K562 (cell line): ENCODE data around the gene SPAG16. TPM values are rescaled to one million over a fixed set of nuclear protein-coding genes. Genes with fewer than 3 reads are reported as not detected.

Experiments used
- ATAC-seq: fragments of 200-7000 bp; cut with Tn5 transposase; 3 replicates; pipeline ENCODE4 v1.9.1; 2020; ENCODE audit warnings: moderate library complexity
- BruUV-seq: library from RNA; stranded (reverse); fragments of 400-500 nt; replicated peaks from 2 replicates; lab custom pipeline; 2021; lab: Mats Ljungman, UMichigan
- CTCF ChIA-PET: fragments of 300-600 bp; formaldehyde crosslinking; extraction: SDS; loops from one replicate; lab custom pipeline; 2021; ENCODE audit warnings: low intra/inter-chr PET ratio; lab: Yijun Ruan, JAX
- POLR2A ChIA-PET: fragments of 300-600, 350-650 bp; sonication (Branson Sonifier 250); formaldehyde crosslinking; extraction: SDS; loops from one replicate; lab custom pipeline; 2021; ENCODE audit warnings: antibody characterized with exemption, inconsistent platforms; lab: Yijun Ruan, JAX
- DNase-seq, 4 experiments: peaks; one replicate each; pipeline versions ENCODE4 v3.0.0 to v3.0.0-alpha.2; 2011 to 2018; ENCODE audit warnings: low spot score in 3 of 4, mixed read lengths in 3 of 4; ENCODE audit errors: extremely low read depth in 1 of 4
- FAIRE-seq: peaks from 2 replicates; lab custom pipeline; 2011; peaks lifted over from hg19 to GRCh38; lab: Jason Lieb, UNC
- H2AFZ ChIP-seq: 2 replicates; pipeline ENCODE4 v1.6.0; 2011; ENCODE audit warnings: low read depth, low read length, control low read depth, inconsistent platforms
- H3K27ac ChIP-seq: fragments of 200-600 bp; 3 replicates; pipeline ENCODE4 v1.8.0; 2011; ENCODE audit warnings: low read depth, mild to moderate bottlenecking, control low read depth, inconsistent platforms, low read length, moderate library complexity, mixed read lengths; ENCODE audit errors: extremely low read depth
- H3K27me3 ChIP-seq, 2 experiments: fragments of 300-600 bp in 1 of 2; 2 replicates in 1 of 2; 3 replicates in 1 of 2; pipeline versions ENCODE4 v1.6.0 to v1.8.0; 2011; ENCODE audit warnings: inconsistent platforms in 2 of 2, low read length in 2 of 2, mild to moderate bottlenecking in 1 of 2, mixed read lengths in 1 of 2, moderate library complexity in 1 of 2; ENCODE audit not compliant: control insufficient read depth in 2 of 2, insufficient read depth in 2 of 2
- H3K36me3 ChIP-seq: fragments of 300-600 bp; 3 replicates; pipeline ENCODE4 v1.8.0; 2011; ENCODE audit warnings: mild to moderate bottlenecking, low read length, inconsistent platforms; ENCODE audit not compliant: control insufficient read depth, insufficient read depth
- H3K4me1 ChIP-seq, 2 experiments: fragments of 200-600 bp in 1 of 2; replicated peaks in 1 of 2; 2 replicates in 1 of 2; 3 replicates in 1 of 2; pipeline versions ENCODE4 v1.5.1 to v1.8.0; 2011; ENCODE audit warnings: inconsistent platforms in 2 of 2, low read length in 2 of 2, mild to moderate bottlenecking in 1 of 2, mixed read lengths in 1 of 2, moderate library complexity in 1 of 2; ENCODE audit not compliant: control insufficient read depth in 2 of 2, insufficient read depth in 2 of 2
- H3K4me2 ChIP-seq: 2 replicates; pipeline ENCODE4 v1.6.1; 2011; ENCODE audit warnings: low read length, control low read depth, inconsistent platforms, mixed read lengths; ENCODE audit not compliant: insufficient read depth
- H3K4me3 ChIP-seq: fragments of 200-600 bp; sonication (generic), shearing (Covaris generic); 2 replicates; pipeline ENCODE4 v1.5.1; 2016; ENCODE audit warnings: control low read depth, inconsistent platforms
- H3K79me2 ChIP-seq: fragments of 200-600 bp; 3 replicates; pipeline ENCODE4 v1.8.0; 2011; ENCODE audit warnings: low read length, inconsistent platforms; ENCODE audit not compliant: control insufficient read depth, insufficient read depth
- H3K9ac ChIP-seq, 2 experiments: 2 replicates each; pipeline versions ENCODE4 v1.6.0 to v1.6.1; 2011; ENCODE audit warnings: low read depth in 2 of 2, low read length in 2 of 2, control low read depth in 1 of 2, inconsistent platforms in 1 of 2, mild to moderate bottlenecking in 1 of 2, mixed read lengths in 1 of 2; ENCODE audit not compliant: insufficient read depth in 1 of 2
- H3K9me1 ChIP-seq: one replicate; pipeline ENCODE4 v1.6.0; 2011; ENCODE audit warnings: inconsistent platforms, mild to moderate bottlenecking, low read length, moderate library complexity; ENCODE audit not compliant: control insufficient read depth, insufficient read depth
- H3K9me3 ChIP-seq: replicated peaks from 2 replicates; pipeline ENCODE4 v1.5.1; 2011; ENCODE audit warnings: low read depth, low read length, inconsistent platforms; ENCODE audit not compliant: control insufficient read depth, insufficient read depth
- H4K20me1 ChIP-seq: replicated peaks from 2 replicates; pipeline ENCODE4 v1.6.1; 2011; ENCODE audit warnings: low read length, inconsistent platforms, mixed read lengths; ENCODE audit not compliant: control insufficient read depth, insufficient read depth
- CC2D1A ChIP-seq: fragments of 450-650 bp; IDR thresholded peaks from 2 replicates; pipeline ENCODE4 v1.6.1; 2017; ENCODE audit warnings: mild to moderate bottlenecking
- CCAR2 ChIP-seq: fragments of 200-400 bp; formaldehyde crosslinking; IDR thresholded peaks from 2 replicates; pipeline ENCODE4 v1.6.1; 2017; ENCODE audit warnings: mild to moderate bottlenecking, low read depth, low read length
- KDM2B ChIP-seq: fragments of 250-450 bp; sonication (Bioruptor Pico); IDR thresholded peaks from 2 replicates; pipeline ENCODE4 v1.8.0; 2021; ENCODE audit warnings: mild to moderate bottlenecking, moderate library complexity
- KLF10 ChIP-seq: fragments of 250-450 bp; sonication (Bioruptor Pico); IDR thresholded peaks from 2 replicates; pipeline ENCODE4 v1.6.1; 2021; ENCODE audit warnings: matching md5 sums
- KLF6 ChIP-seq: fragments of 250-450 bp; sonication (Bioruptor Pico); IDR thresholded peaks from 2 replicates; pipeline ENCODE4 v1.4.0; 2020; ENCODE audit warnings: mild to moderate bottlenecking, moderate library complexity, borderline replicate concordance
- NR2F6 ChIP-seq: fragments of 450-650 bp; formaldehyde crosslinking; IDR thresholded peaks from 2 replicates; pipeline ENCODE4 v1.4.0; 2020; ENCODE audit warnings: mild to moderate bottlenecking
- POLR3A ChIP-seq: IDR thresholded peaks from 2 replicates; pipeline ENCODE4 v1.6.1; 2011; ENCODE audit warnings: borderline replicate concordance, mild to moderate bottlenecking, moderate library complexity; ENCODE audit not compliant: insufficient read length, insufficient read depth; ENCODE audit errors: extremely low read depth
- TFE3 ChIP-seq: fragments of 450-650 bp; formaldehyde crosslinking; IDR thresholded peaks from 2 replicates; pipeline ENCODE4 v1.4.0; 2020; ENCODE audit warnings: mild to moderate bottlenecking, mixed read lengths
- ZNF175 ChIP-seq: fragments of 200-800 bp; sonication (Bioruptor generic); IDR thresholded peaks from 2 replicates; pipeline ENCODE4 v1.6.1; 2016; ENCODE audit warnings: low read depth, mild to moderate bottlenecking, missing genetic modification characterization, missing compliant biosample characterization
- ZNF655 ChIP-seq: fragments of 250-450 bp; sonication (Bioruptor Pico); IDR thresholded peaks from 2 replicates; pipeline ENCODE4 v1.5.0; 2021
- WGBS: fragments of 100-300 bp; shearing (Covaris generic); methylation state at CpG from one replicate; pipeline ENCODE4 v1.1.6; 2016; ENCODE audit warnings: low coverage, mixed read lengths; ENCODE audit not compliant: insufficient coverage; ENCODE audit errors: missing lambda C conversion rate; 5-methylcytosine and 5-hydroxymethylcytosine counted together
- in situ Hi-C: fragments of 300-500 bp; cut with MboI; formaldehyde crosslinking; loops from 4 replicates; pipeline ENCODE4 v1.15.0; 2018; ENCODE audit warnings: inconsistent platforms, mixed read lengths
- intact Hi-C: fragments of 100-400 bp; cut with micrococcal nuclease; formaldehyde crosslinking; loops from 2 replicates; pipeline ENCODE4 v1.14.2; 2022
- polyA plus RNA-seq, 8 experiments: library from polyadenylated mRNA; depleted of rRNA in 4 of 8; stranded (reverse) in 5 of 8; unstranded in 3 of 8; fragments of >200 nt; fragmentation: Nextera tagmentation in 2 of 8; fragmentation: Illumina TruSeq in 1 of 8; extraction: Ambion mirVana in 2 of 8; extraction: Trizol in 1 of 8; gene quantifications; 2 replicates each; pipeline versions ENCODE4 v1.2.1 to v1.2.3, GENCODE V29; 2011 to 2014; ENCODE audit warnings: inconsistent platforms in 1 of 8, missing spikeins in 1 of 8
- total RNA-seq, 7 experiments: library from RNA; depleted of rRNA in 6 of 7; stranded (reverse); fragments of >200 nt in 6 of 7; fragmentation: Illumina TruSeq in 2 of 7; extraction: Trizol in 2 of 7; gene quantifications; 2 replicates each; pipeline versions ENCODE4 v1.2.1 to v1.2.3, GENCODE V29; 2011 to 2021; ENCODE audit warnings: low replicate concordance in 1 of 7

The SPAG16 gene
- total and polyA plus RNA-seq, 9 of the 15 experiments (the other 6 are each of a cell fraction or from before 2014, with no cell fraction given), result 0.98 to 5.9 (median 3.5) TPM

GRCh38 chr2:213296270-213296669, 12.0 kb downstream of the SPAG16 start:
- TF ChIP-seq CC2D1A, result no peak
- no peak for TF ChIP-seq POLR3A
- H3K4me3 ChIP-seq, result no peak overlapping the region
- in situ Hi-C loops (no loop called here), intact Hi-C loops (no loop called here)
- no peaks in the 10 kb centered on the region for H3K9me1 ChIP-seq
- H2AFZ ChIP-seq, result no peak overlapping the region
- no peak overlapping the region for H3K9ac ChIP-seq
- no peaks in the 10 kb centered on the region for H3K27me3 ChIP-seq
- POLR2A ChIA-PET, result no interaction called here
- ATAC-seq, result no peak
- 25% methylated on average over 4 of the region's 5 CpGs for WGBS
- H3K9me3 ChIP-seq, result no peaks in the 10 kb centered on the region
- H3K79me2 ChIP-seq, result no peaks in the 10 kb centered on the region
- no peaks in the 10 kb centered on the region for H3K36me3 ChIP-seq
- no peak for FAIRE-seq
- H4K20me1 ChIP-seq, result no peaks in the 10 kb centered on the region
- no peak overlapping the region for H3K4me2 ChIP-seq
- DNase-seq, result no peak
- no peaks in the 10 kb centered on the region for H3K4me1 ChIP-seq
- no peak overlapping the region for H3K27ac ChIP-seq
- no TSS peak for BruUV-seq
- CTCF ChIA-PET, result no interaction called here

- no TSS peak for BruUV-seq
- no peaks in the 10 kb centered on the region for H4K20me1 ChIP-seq
- 0% methylated on average over 2 of the region's 3 CpGs for WGBS
- no peaks in the 10 kb centered on the region for H3K79me2 ChIP-seq
- no peak overlapping the region for H3K27ac ChIP-seq
- DNase-seq, result no peak
- H3K36me3 ChIP-seq, result no peaks in the 10 kb centered on the region
- FAIRE-seq, result no peak
- intact Hi-C loops (no loop called here), in situ Hi-C loops (no loop called here)
- CTCF ChIA-PET, result no interaction called here
- H3K9me3 ChIP-seq, result 0 out of 2 replicates have a peak, but pooled peaks cover 3% of the 10 kb centered on the region
- no peaks in the 10 kb centered on the region for H3K4me1 ChIP-seq
- no peak overlapping the region for H3K4me3 ChIP-seq
- no peak overlapping the region for H2AFZ ChIP-seq
- POLR2A ChIA-PET, result no interaction called here
- no peak for ATAC-seq
- no peak overlapping the region for H3K4me2 ChIP-seq
- H3K27me3 ChIP-seq, result no peaks in the 10 kb centered on the region
- no peak overlapping the region for H3K9ac ChIP-seq
- H3K9me1 ChIP-seq, result no peaks in the 10 kb centered on the region
- TF ChIP-seq CC2D1A (no peak), ZNF655 (CRISPR knock-in tag) (no peak), TFE3 (no peak), KDM2B (CRISPR knock-in tag) (no peak), CCAR2 (no peak), ZNF175 (CRISPR knock-in tag) (no peak), KLF6 (CRISPR knock-in tag) (no peak), NR2F6 (no peak), KLF10 (CRISPR knock-in tag) (no peak)
Observed at GRCh38 chr2:213306316-213306942, 22.2 kb downstream of the SPAG16 start.
